ENCODE results near the gene BTRC.

BTRC gene

DNA sequence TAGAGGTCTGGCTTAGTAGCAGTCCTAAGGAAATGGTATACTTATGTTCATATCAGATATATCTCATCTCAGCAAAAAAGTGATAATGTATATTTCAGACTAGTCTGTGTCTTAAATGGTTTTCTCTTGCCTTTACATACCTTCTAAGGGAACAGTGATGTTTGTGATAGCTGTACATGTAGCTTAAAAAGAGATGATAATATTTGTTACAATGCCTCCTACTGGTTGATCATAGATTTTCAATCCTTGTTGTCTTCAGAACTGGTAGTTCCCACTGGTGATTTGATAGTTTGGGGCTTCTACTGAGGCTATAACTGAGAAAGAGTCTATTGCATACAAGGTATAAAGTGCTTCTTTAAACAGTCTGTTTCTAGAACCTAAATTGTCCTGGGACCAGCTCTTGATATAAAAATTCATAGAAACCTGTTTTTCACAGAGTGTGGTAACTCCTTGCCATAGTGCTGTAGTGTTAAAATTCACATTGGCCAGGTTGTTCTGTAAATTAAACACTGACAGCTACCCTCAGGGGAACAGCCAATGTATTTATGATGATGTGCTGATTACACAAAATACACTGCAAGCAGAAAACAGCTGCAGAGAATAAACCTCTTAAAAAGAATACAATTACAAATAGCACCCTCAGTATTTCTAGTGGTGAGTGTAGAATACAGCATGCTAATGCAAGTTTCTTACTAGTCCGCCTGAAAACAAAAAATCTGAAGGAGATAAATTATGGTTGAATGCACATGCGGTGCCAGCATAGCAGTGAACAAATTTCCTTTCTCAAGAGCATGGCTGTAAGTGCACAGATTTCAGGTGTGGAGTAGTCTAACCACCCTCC, 90.3 kb downstream of the BTRC start:
- DNase-seq, result no peak

DNA sequence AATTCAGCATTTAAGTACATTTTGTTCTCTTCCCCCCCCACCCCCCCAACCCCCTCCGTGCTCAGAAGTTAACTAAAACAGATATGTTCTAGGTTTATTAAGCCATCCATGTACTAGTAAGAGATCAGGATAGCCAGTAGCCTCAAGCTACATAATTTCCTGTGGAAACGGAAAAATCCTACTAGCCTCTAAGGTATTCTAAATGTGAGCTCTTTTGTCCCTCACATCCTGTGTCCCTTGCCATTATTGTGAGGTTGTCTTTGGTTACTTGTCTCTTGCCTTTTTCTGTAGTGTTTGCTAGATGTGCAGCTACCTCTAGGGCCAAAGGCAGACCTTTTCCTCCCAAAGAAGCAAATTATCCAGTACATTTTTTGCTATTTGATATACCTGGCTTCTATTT, 92.1 kb downstream of the BTRC start:
- no peak for ATAC-seq
- DNase-seq, result no peak

More for the DNA sequence above, 90.3 kb downstream of the BTRC start:
- ATAC-seq, result no peak

DNA sequence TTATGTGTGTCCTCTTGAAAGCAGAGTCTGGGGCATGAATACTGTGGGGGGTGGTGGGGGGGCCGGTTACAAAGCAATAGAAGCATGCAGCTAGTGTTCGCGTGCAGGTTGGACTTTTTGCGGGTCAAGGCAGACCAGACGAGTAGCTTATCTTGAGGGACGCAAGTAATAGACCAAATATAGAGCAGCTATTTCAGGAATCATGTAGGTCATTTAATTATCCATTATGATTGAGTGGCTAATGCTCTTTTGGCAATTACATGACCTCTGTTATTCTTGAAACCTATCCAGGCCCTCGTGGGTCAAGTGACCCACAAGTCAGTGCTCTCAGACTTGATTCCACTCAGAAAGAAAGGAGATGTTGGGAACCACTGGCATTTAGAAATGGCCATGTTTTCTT, 93.0 kb downstream of the BTRC start:
- no peak for ATAC-seq
- DNase-seq, result no peak

DNA sequence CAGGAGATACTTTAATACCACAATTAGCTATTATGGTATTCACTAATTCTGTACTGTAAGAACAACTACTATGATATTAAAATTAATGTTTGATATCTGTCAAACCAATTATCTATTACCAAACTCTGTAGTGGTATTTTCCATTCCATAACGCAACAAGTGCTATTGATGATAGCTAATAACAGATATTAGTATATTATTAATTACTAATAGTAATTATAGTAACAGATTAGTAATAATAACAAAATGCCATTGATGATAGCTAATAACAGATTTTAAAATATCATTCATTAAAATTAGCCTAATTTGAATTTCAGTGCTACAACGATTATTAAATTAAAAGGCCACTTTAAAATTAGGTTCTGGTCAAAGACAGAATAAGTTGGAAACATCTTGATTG, 93.5 kb downstream of the BTRC start:
- ATAC-seq (no peak), DNase-seq (no peak)

DNA sequence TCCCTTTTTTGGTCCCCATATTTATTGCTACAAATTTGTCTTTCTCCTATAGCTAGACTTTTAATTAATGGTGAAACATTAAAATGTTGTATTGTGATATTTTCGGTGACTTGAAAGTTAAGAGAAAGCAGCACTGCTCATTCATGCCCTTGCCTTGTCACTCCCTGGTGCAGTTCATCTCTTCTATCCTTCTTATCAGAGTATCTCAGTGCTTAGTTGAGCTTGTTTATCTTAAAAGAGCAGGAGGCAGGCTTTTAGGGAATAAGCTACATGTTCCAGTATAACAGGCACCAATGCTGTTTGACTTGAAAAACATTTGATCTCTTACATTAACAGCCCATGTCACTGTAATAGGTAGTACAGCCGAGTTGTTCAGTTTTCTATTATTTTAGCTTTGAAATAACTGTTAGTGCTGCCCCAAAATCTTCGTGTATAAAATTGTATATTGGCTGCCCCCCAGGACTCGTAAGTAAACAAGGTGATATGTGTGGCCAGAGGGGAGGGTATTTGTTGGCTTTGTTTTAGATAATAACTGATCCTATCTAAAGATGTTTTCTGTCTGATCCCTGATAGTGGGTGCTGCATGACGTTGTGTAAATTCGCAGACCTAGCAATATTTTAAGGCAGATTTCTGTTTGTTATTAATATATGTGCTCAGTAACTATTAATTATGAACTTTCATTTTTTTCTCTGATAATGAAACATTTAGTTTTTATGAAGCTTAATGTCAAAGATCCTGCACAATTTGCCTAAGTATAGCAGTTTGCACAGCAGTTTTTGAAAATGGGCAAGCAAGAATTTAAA, 96.5 kb downstream of the BTRC start:
- DNase-seq (no peak), ATAC-seq (no peak)

DNA sequence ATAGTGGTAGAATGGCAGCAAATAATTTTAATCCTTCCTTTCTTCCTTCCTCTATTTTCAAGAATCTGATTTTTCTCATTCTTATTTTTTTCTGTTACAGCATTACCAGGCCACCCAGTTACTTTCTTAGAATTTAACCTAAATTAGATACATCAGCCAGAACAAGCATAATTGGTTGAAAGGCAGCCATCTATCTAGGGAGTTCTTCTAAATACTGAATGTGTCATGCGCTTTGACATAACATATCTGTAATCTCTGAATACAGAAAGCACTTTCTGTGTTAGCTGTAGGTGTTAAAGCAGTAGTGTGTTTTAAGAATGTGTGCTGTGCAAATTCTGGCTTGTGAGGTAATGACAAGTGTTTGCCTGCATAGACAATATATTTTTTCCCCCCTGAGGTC, 97.3 kb downstream of the BTRC start:
- no peak for ATAC-seq
- DNase-seq, result no peak

DNA sequence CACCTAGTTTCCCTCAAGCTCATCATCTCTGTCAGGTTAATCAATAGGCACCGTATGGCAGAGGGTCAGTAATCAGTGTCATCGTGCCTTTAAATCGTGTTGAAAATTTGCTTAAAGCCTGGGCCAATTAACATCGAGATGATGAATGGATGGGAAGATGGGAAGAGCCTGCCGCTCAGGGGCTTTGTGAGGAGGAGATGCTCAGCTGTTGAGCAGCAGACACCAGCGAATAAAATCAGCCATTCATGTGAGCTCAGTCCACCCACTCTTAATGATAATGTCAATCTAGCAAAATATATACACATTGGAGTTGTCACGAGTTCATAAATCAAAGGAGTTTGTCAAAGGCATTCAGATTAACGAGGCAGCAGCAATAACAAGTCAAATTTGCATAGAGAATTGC, 97.7 kb downstream of the BTRC start:
- DNase-seq (no peak), ATAC-seq (no peak)

DNA sequence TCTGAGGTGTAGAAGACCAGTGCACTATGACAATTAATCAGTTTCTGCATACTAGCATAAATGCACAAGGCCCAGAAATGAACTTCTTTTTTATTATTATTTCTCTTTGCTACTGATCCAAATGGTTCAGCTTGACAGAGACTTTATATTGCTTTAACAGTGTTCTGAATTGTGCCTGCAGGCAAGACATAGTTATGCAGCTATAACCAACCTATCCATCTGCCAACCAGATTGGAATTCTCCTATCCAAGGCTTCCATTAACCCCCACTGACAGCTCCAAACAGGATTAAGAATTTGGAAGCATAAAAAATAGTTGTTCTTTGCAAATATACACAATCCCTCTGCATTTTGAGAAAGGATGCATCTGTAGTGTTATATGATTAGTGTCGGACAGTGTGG, 98.2 kb downstream of the BTRC start:
- ATAC-seq (no peak), DNase-seq (no peak)

DNA sequence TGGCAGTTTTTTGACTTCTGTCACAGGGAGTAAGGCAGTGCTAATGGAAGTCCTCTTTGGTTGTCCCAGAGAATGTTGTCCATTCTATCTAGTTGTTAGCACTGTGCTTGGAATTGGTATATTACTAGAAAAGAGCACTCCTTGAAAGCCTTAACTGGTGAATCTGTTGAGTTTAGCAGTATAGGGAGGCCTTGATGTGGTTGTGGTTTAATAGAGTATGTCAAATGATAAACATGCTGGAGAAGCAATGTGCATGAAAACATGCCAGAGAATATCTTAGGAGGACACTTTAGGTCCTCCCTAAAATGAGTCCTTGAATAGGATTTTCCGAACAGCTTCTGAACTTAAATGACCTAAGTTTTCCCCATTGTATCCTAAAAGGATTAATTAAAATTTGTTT, 98.6 kb downstream of the BTRC start:
- ATAC-seq, result no peak
- no peak for DNase-seq

DNA sequence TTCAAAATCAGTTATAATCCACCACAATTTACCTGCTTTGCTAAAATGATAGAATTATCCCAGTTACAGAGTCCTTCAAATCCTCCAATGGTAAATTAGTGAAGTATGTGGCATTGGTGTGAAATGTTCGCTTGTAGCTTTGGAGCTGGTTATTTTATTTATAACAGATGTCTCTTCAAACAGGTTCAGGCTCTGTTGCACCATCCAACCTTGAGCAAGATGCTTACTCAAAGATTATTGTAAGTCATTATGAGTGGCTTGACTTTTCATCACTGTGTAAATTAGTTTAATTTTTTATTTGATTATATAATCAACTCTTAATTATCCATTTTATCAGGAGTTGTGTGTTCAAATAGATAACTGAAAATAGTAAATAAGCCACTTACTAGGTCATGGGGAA, 99.4 kb downstream of the BTRC start:
- no peak for ATAC-seq
- DNase-seq, result no peak

DNA sequence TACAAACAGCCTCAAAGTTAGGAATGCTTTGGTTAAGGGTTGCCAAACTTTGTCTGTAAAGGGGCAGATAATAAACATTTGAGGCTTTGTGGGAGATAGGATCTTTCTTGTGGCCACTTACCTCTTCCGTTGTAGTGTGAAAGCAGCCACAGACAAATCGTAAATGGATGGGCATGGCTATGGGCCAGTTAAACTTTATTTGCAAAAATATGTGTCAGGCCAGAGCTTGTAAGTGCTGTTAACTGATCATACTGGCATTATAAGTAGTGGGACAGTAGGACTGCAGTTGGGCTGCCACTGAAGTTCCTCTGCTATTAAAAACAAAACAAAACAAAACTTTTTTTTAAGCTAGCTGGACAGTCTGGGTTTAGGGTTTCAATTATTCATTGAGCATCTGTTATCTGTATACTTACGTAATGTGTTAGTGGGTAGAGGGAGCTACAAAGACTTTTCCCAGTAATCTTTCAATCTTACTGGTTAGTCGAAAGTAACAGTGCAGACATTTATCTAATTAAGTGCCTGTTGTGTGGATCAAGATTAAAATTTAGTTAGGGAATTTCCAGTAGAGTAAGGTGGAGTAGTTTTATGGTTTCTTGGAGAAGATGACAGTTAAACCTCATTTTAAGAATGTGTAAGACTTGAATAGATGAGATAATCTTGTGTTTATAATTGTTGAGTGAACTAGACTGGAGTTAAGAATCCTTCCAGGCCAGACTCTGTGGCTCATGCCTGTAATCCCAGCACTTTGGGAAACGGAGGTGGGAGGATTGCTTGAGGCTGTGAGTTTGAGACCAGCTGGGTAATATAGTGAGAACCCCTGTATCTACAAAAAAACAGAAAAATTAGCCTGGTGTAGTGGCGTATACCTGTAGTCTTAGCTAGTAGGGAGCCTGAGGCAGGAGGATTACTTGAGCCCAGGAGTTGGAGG, 100.1 kb downstream of the BTRC start:
- DNase-seq, result no peak
- ATAC-seq, result peak; percentile 23

DNA sequence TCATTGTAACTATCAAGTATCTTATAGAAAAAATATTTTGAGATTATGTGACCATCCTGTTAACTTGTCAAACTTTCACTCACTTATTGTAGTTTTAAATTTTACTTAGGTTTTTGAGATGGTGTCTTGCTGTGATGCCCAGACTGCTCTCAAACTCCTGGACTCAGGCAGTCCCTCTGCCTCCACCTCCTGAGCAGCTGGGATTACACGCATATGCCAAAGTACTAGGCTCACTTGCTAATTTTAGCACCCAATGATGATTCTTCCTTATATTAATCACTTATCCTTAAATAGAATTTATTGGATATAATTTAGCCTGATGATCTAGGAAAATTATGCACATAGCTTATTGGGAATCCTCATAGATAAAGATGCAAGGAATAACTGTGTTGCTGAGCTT, 104.9 kb downstream of the BTRC start:
- ATAC-seq (no peak), DNase-seq (no peak)

DNA sequence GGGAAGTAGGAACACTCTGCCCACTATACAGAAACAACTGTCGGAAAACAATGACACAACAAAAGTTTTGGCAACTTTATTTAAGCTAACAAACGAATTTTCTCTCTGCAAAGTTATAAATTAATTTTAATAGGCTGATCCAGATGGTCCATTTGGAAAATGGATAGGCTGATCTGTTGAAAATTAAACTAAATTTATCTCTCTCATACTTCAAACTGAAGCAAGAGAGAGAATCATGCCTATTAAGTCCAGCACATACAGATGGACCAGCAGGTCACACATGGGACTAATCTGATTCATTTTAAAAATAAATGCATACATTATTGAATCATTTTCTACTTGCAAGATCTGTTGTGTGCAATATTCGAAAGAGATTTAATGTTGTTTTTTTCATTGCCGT, 110.1 kb downstream of the BTRC start:
- DNase-seq (no peak), ATAC-seq (no peak)

DNA sequence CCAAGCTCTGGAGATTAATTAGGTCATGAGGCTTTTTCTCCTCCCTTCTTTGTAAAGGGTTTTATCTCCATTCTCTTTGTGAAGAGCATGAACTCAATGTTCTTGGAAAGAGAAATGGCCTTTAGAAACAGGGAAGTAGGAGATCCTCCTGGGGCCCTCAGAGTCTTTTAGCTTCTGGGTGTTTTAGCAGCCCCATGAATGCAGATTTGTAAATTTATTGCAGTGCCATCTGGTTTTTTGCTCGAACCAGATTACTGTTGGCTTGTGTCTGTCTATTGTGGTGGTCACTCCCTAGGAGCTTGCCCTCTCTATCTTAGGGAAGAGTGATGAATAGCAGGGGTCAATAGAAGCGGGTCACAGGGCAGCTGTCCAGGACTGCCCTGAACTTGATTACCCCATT, 110.6 kb downstream of the BTRC start:
- no peak for ATAC-seq
- no peak for DNase-seq

DNA sequence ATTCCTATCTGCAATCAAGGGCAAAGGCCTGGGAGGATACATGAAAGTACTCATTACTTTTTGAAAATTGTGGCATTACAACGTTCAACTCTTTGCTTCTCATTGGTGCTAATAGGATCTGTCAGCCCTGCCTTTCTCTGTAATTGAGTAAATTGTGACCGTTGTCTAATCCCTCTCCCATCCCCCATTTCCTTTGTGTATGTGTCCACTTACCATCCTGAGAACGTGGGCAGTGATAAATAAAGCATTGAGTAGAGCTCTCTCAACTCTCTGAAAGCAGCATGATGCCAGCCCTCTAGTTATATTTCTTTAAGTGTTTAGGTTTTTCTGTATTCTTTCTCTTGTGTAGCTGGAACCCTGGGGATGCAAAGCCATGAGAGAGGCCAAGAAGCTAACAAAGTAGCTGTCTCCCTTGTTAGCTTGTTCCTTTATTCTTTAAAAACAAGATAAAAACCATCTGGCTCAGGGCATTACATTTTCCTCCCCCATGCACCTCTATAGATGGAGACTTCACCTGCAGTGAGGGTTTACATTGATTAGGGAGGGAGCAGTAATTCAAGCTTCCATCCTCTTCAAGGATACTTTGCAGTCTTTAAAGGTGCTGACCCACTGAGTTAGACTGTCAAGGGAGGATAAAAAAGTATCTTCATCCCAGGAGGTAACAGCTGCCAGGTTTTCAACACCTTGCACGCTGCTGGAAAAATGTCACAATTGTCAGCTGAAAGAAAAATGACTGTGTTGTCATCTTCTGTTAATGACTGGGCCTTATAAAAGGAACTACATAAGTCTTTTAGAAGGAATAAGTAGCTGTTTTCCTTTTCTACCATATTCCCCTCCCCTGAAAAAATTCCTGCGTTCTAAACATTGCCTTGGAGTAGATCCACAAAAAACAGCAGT, 112.3 kb downstream of the BTRC start:
- ATAC-seq (no peak), DNase-seq (no peak)

DNA sequence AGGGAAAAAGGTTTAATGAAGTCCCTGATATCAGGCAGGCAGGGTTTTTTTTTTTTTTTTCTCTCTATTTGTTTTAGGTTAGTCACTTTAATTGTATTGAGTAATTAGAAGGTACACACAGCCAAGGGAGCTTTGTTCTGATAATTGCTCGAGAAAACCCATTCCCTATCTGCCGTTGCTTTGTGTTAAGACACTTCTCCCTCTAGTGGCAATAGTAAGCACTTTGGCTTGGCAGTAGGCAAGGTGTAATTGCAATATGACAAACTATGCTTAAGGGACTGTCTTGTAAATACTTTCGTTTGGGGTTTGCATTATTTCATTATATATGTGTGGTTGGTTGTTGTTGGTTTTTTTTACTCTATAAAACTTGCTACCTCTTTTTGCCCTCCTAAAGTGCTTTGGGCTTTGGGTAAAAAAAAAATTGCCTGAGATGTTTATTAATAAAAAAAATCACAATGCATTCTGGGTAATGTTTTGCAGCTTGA, 113.4 kb downstream of the BTRC start:
- ATAC-seq, result no peak
- no peak for DNase-seq

DNA sequence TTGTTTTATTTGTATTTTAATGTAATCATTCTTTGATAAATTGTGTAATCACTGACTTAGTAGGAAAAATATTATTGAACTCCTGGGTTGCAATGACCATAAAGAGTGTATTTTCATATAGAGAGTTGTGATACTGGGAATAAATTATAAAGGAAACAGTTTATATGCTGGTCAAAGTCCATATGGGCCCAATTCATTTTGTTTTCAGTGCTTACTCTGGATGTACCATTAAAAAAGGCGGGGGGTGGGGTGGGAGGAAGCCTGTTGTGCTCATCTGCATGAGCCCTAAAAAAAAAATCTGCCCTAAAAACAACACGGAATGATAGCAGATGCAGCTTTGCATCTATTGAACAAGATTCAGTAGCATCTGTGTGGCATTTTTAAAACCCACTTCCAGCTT, 114.2 kb downstream of the BTRC start:
- DNase-seq, result no peak
- no peak for ATAC-seq

DNA sequence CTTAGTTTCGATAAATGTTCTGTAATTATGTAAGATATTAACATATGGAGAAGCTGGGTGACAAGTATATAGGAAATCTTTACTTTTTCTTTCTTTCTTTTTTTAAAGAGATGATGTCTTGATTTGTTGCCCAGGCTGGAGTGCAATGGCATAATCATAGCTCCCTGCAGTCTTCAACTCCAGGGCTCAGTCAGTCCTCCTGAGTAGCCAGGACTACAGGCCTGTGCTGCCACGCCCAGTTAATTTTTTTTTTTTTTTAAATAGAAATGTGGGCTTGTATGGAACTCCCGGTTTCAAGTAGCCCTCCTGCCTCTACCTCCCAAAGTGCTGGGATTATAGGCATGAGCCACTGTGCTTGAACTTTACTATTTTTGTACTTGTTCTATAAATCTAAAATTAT, 122.4 kb downstream of the BTRC start:
- DNase-seq, result no peak
- no peak for ATAC-seq

DNA sequence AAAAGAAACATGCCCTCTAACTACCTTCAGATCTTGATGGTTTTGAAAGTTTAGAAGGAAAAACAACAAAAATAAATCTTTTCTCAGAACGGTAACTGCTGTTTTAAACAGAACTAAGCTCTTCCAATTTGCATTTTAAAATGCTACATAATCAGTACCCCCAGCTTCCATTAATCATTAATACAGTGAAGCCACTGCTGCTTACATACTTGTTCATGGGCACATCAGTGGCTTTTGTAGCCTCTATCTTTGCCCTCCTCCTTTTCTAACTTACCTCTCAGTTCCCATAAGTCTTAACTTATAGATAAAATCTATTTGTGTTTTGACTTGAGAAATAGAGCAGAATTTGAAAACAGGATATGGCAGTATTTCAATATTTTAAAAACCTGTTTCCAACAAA, 125.0 kb downstream of the BTRC start:
- ATAC-seq, result no peak
- no peak for DNase-seq

DNA sequence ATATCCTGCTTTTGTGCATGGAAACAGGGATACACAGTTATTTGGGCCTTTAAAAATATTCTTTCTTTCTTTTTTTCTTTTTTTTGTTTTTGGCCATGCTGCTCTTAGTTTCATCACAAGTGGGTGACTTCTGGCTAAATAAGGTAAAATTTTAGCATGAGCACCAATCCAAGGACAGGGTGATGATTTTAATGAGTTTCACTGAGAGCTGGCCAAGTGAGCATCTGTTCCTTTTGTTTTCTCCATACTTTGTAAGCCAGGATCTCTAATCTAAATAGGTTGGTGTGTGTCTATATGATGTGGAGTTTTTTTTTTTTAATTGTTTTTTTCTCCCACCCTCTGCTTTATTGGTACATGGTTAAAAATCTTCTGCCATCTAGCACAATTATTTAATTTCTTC, 127.3 kb downstream of the BTRC start:
- ATAC-seq, result no peak
- DNase-seq, result no peak

DNA sequence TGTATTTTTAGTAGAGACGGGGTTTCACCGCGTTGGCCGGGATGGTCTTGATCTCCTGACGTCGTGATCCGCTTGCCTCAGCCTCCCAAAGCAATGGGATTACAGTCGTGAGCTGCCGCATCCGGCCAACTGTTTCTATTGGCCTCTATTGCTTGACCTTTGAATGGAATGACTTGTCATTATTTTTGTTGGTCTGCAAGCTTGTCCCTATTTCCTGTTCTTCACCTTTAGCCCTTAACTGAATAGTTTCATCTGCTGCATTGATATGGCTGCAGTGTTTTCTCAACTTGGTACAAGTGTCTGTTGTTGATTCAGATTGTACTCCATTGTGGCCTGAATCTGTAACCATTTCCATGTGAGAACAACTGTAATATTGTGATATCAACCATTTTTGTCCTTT, 128.6 kb downstream of the BTRC start:
- no peak for DNase-seq
- no peak for ATAC-seq

Measured in stimulated activated naive CD8-positive, alpha-beta T cell treated with anti-CD3 and anti-CD28 coated beads, Interleukin-15, Interleukin-2, amounts not matched to agents 100 U/mL and 50 U/mL, for 24 hours (primary cell).